ENCODE data around the gene SEC16A.

GRCh38 chr9:136421791-136422190, 61.0 kb downstream of the SEC16A start:
- TF ChIP-seq POLR2A (IDR thresholded peaks at IDR 0.05): no peak
- TF ChIP-seq CTCF (IDR thresholded peaks at IDR 0.05): no peak
- no peak for TF ChIP-seq EP300 (IDR thresholded peaks at IDR 0.05)

Measured in stomach (tissue), 4 donors.